AG04449 (cell line): ENCODE data around the gene ATXN7L2.

Experiments used
- CTCF ChIA-PET: fragments of 350-600 bp; formaldehyde crosslinking; extraction: SDS; loops from one replicate; lab custom pipeline; 2021; ENCODE audit warnings: antibody characterized with exemption; lab: Yijun Ruan, JAX
- POLR2A ChIA-PET: fragments of 400-600, 350-600 bp; formaldehyde crosslinking; extraction: SDS; loops from one replicate; lab custom pipeline; 2020; ENCODE audit warnings: antibody characterized with exemption, inconsistent platforms; lab: Yijun Ruan, JAX
- DNase-seq: peaks from one replicate; pipeline ENCODE4 v3.0.0-alpha.2; 2010; ENCODE audit warnings: low read depth, low spot score
- H3K4me3 ChIP-seq: 2 replicates; pipeline ENCODE4 v1.5.1; 2011; ENCODE audit warnings: low read depth, mild to moderate bottlenecking, control low read depth, low read length
- TF ChIP-seq, protein P1 (sequence below): IDR thresholded peaks from one replicate; pipeline ENCODE4 v1.5.1; 2011; ENCODE audit warnings: mild to moderate bottlenecking, moderate library complexity, low read length, control low read depth, inconsistent platforms; ENCODE audit not compliant: insufficient read depth; ENCODE audit errors: missing control alignments

The ATXN7L2 gene

GRCh38 chr1:109483672-109484518 is at the start of gene ATXN7L2:
ATXN7L2 (plus strand) TSS chr1:109483905; CDS start chr1:109483954, 49 bp downstream.
- H3K4me3 ChIP-seq: peak within 1 kb of the TSS; percentile 82

DNA sequence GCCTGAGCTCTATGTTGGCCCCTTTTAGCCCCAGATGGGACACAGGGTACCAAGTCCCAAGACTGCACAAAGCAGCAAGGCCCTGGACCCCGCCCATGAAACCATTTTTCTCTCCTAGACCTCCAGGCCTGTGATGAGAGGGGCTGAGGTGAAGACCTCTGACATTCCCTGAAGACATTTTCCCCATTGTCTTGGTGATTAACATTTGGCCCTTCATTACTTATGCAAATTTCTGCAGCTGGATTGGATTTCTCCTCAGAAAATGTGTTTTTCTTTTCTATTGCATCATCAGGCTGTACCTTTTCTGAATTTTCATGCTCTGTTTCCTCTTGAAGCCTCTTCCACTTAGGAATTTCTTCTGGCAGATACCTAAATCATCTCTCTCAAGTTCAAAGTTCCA is 49.2 kb upstream of the ATXN7L2 start:
- DNase-seq: no peak
- ChIA-PET POLR2A (no interaction called here), CTCF (interaction anchor here (1.2 kb wide), 1 partner anchor 98 kb away, joined by 9 read pairs; no protein-coding TSS in a partner anchor)
- H3K4me3 ChIP-seq: no peak overlapping the region
- TF ChIP-seq, protein P1, sequence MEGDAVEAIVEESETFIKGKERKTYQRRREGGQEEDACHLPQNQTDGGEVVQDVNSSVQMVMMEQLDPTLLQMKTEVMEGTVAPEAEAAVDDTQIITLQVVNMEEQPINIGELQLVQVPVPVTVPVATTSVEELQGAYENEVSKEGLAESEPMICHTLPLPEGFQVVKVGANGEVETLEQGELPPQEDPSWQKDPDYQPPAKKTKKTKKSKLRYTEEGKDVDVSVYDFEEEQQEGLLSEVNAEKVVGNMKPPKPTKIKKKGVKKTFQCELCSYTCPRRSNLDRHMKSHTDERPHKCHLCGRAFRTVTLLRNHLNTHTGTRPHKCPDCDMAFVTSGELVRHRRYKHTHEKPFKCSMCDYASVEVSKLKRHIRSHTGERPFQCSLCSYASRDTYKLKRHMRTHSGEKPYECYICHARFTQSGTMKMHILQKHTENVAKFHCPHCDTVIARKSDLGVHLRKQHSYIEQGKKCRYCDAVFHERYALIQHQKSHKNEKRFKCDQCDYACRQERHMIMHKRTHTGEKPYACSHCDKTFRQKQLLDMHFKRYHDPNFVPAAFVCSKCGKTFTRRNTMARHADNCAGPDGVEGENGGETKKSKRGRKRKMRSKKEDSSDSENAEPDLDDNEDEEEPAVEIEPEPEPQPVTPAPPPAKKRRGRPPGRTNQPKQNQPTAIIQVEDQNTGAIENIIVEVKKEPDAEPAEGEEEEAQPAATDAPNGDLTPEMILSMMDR: no peak

More at GRCh38 chr1:109483672-109484518, at the start of gene ATXN7L2:
- TF ChIP-seq, protein P1: no peak
- no peak for DNase-seq
- ChIA-PET CTCF (interaction anchor here (1.3 to 43.1 kb wide), 7 partner anchors 7 to 206 kb away, joined by 3 to 2790 read pairs (median 8); partner anchors contain the start of genes AMIGO1, CYB561D1 and GPR61), POLR2A (interaction anchor here (1.0 to 1.3 kb wide), 2 partner anchors 14 to 269 kb away, joined by 5 read pairs; no protein-coding TSS in a partner anchor)

GRCh38 chr1:109438798-109439297 is 44.9 kb upstream of the ATXN7L2 start:
- TF ChIP-seq, protein P1: no peak
- ChIA-PET POLR2A (interaction anchor here (0.6 to 0.8 kb wide), 2 partner anchors 198 to 363 kb away, joined by 3 read pairs; partner anchors contain the start of gene TAF13), CTCF (interaction anchor here (1.5 kb wide), 2 partner anchors 53 to 93 kb away, joined by 4 to 9 read pairs; no protein-coding TSS in a partner anchor)
- peak; percentile 83 for DNase-seq
- no peak overlapping the region for H3K4me3 ChIP-seq

- ChIA-PET POLR2A (no interaction called here), CTCF (interaction anchor here (1.1 to 1.4 kb wide), 2 partner anchors 48 to 92 kb away, joined by 4 read pairs; no protein-coding TSS in a partner anchor)
- TF ChIP-seq, protein P1: no peak
- no peak overlapping the region for H3K4me3 ChIP-seq
- peak; percentile 19 for DNase-seq
Observed at GRCh38 chr1:109441069-109441468, 42.6 kb upstream of the ATXN7L2 start.

DNA sequence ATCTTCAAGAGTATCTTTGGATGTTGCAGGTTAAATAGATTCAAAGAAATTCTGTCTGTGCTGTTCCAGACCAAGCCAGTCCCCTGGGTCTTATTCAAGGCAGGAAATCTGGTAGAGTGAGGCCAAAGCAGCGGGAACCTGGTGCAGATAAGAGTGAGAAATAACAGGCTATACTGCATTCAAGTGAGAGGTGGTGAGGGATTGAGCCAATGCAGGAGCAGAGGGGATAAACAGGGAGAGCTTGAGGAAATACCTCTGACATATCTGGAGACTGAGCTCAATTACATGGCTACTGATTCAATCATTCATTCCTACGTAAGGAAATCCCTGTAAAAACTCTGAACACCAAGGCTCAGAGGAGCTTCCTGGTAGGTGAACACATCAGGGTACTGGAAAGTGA is 40.2 kb upstream of the ATXN7L2 start:
- CTCF ChIA-PET: interaction anchor here (1.0 kb wide), 1 partner anchor 47 kb away, joined by 3 read pairs; no protein-coding TSS in a partner anchor
- no peak overlapping the region for H3K4me3 ChIP-seq
- no peak for DNase-seq
- TF ChIP-seq, protein P1: no peak
- POLR2A ChIA-PET: no interaction called here
